Astrocyte (in vitro differentiated cells and primary cell): ENCODE results near the gene TMPRSS12. TPM values are rescaled to one million over a fixed set of nuclear protein-coding genes. Genes with fewer than 3 reads are reported as not detected.
"Not testable (repeated sequence)": the region's sequence is repeated elsewhere in the genome, so short reads cannot be mapped to it uniquely, and the experiment has no call there.

ENCODE experiments used
- DNase-seq: peaks from one replicate; pipeline ENCODE4 v3.0.0-alpha.2; 2010; ENCODE audit warnings: low read depth
- FAIRE-seq: peaks from 2 replicates; lab custom pipeline; 2011; peaks lifted over from hg19 to GRCh38; lab: Jason Lieb, UNC
- H2AFZ ChIP-seq: 2 replicates; pipeline ENCODE4 v1.6.0; 2012; ENCODE audit warnings: low read depth, low read length, inconsistent platforms
- H3K27ac ChIP-seq: 2 replicates; pipeline ENCODE4 v1.5.1; 2011; ENCODE audit warnings: low read depth, low read length, inconsistent platforms
- H3K27me3 ChIP-seq: 2 replicates; pipeline ENCODE4 v1.6.0; 2011; ENCODE audit warnings: low read length, inconsistent platforms; ENCODE audit not compliant: insufficient read depth
- H3K36me3 ChIP-seq: 2 replicates; pipeline ENCODE4 v1.5.1; 2011; ENCODE audit warnings: low read length, inconsistent platforms; ENCODE audit not compliant: insufficient read depth
- H3K4me1 ChIP-seq: 2 replicates; pipeline ENCODE4 v1.5.1; 2011; ENCODE audit warnings: low read length, inconsistent platforms; ENCODE audit not compliant: insufficient read depth
- H3K4me2 ChIP-seq: 2 replicates; pipeline ENCODE4 v1.6.0; 2012; ENCODE audit warnings: low read length, inconsistent platforms
- H3K4me3 ChIP-seq: 2 replicates; pipeline ENCODE4 v1.5.1; 2011; ENCODE audit warnings: low read depth, mild to moderate bottlenecking, low read length, inconsistent platforms; ENCODE audit not compliant: insufficient read depth
- H3K79me2 ChIP-seq: 2 replicates; pipeline ENCODE4 v1.6.0; 2012; ENCODE audit warnings: mild to moderate bottlenecking, low read length, inconsistent platforms; ENCODE audit not compliant: insufficient read depth
- H3K9ac ChIP-seq: 2 replicates; pipeline ENCODE4 v1.6.0; 2012; ENCODE audit warnings: mild to moderate bottlenecking, low read length, inconsistent platforms
- H3K9me3 ChIP-seq: 2 replicates; pipeline ENCODE4 v1.5.1; 2012; ENCODE audit warnings: low read depth, mild to moderate bottlenecking, low read length, inconsistent platforms; ENCODE audit not compliant: insufficient read depth
- H4K20me1 ChIP-seq: 2 replicates; pipeline ENCODE4 v1.6.0; 2012; ENCODE audit warnings: low read length, inconsistent platforms; ENCODE audit not compliant: insufficient read depth
- H3K27ac Mint-ChIP-seq: one replicate; pipeline ENCODE4 v1.8.0; 2021; ENCODE audit warnings: mild to moderate bottlenecking, mixed read lengths; ENCODE audit not compliant: unreplicated experiment
- H3K27me3 Mint-ChIP-seq: one replicate; pipeline ENCODE4 v1.8.0; 2021; ENCODE audit warnings: low read depth, mixed read lengths; ENCODE audit not compliant: unreplicated experiment
- H3K36me3 Mint-ChIP-seq: one replicate; pipeline ENCODE4 v1.8.0; 2021; ENCODE audit warnings: low read depth, mixed read lengths; ENCODE audit not compliant: unreplicated experiment
- H3K4me1 Mint-ChIP-seq: one replicate; pipeline ENCODE4 v1.8.0; 2021; ENCODE audit warnings: low read depth, mixed read lengths; ENCODE audit not compliant: unreplicated experiment
- H3K4me3 Mint-ChIP-seq: one replicate; pipeline ENCODE4 v1.8.0; 2021; ENCODE audit warnings: mild to moderate bottlenecking, moderate library complexity, mixed read lengths; ENCODE audit not compliant: unreplicated experiment
- H3K9me3 Mint-ChIP-seq: one replicate; pipeline ENCODE4 v1.8.0; 2021; ENCODE audit warnings: mild to moderate bottlenecking, mixed read lengths; ENCODE audit not compliant: unreplicated experiment
- CTCF ChIP-seq: IDR thresholded peaks from 2 replicates; pipeline ENCODE4 v1.5.1; 2011; ENCODE audit warnings: low read depth, mild to moderate bottlenecking, inconsistent platforms, low read length, moderate library complexity; ENCODE audit not compliant: insufficient read depth
- EZH2 ChIP-seq: IDR thresholded peaks from 2 replicates; pipeline ENCODE4 v1.6.1; 2012; ENCODE audit warnings: mild to moderate bottlenecking, low read length, inconsistent platforms; ENCODE audit not compliant: insufficient read depth
- total RNA-seq: library from RNA; stranded (reverse); gene quantifications from 2 replicates; pipeline ENCODE4 v1.2.1, GENCODE V29; 2021

Gene TMPRSS12
- total RNA-seq, 1 donor from 2014 or later = not detected

DNA sequence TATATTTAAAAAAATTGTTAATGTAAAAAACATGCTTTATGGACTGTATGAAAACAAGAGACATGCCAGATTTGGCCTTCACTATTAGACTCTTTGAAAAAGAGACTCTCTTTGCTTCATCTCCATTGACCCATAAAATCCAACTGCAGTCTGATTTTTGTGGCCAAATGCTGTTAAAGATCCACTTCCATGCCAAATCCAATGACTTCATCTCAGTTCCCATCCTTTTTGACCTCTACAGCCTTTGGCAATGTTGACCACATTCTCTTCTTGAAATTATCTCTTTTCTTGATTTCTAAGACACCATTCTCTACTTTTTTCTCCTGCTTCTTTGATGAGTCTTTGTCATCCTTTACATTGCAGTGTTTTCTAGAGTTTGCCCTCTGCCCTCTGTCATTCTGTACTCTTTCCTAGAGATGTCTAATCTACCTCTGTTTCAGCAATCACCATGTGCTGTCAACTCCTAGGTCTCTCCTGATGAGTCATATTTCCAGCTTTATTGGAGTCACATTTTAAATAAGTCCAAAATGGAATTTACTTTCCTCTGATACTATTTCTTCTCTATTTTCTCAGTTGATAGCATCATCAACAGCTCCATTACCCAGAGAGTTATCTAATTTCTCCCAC is 2.4 kb downstream of the TMPRSS12 start:
- Histone ChIP-seq H3K4me3 (no peak overlapping the region), H3K4me2 (no peak overlapping the region), H3K79me2 (no peaks in the 10 kb centered on the region), H3K9ac (no peak overlapping the region), H4K20me1 (no peaks in the 10 kb centered on the region), H3K27ac (no peak overlapping the region), H3K9me3 (peaks cover 3% of the 10 kb centered on the region), H3K36me3 (no peaks in the 10 kb centered on the region), H3K27me3 (no peaks in the 10 kb centered on the region), H3K4me1 (no peaks in the 10 kb centered on the region), H2AFZ (no peak overlapping the region)
- no peak overlapping the region for H3K27ac Mint-ChIP-seq
- FAIRE-seq (no peak), DNase-seq (no peak)
- H3K4me3 Mint-ChIP-seq = no peak overlapping the region
- peaks cover 9% of the 10 kb centered on the region for H3K9me3 Mint-ChIP-seq
- peaks cover 4% of the 10 kb centered on the region for H3K4me1 Mint-ChIP-seq
- TF ChIP-seq EZH2 (no peak), CTCF (no peak)
- peaks cover 5% of the 10 kb centered on the region for H3K36me3 Mint-ChIP-seq
- H3K27me3 Mint-ChIP-seq = no peaks in the 10 kb centered on the region

GRCh38 chr12:50848963-50849362 is 6.2 kb downstream of the TMPRSS12 start:
- no peak for TF ChIP-seq EZH2
- TF ChIP-seq CTCF = no peak
- no peaks in the 10 kb centered on the region for H3K27me3 Mint-ChIP-seq
- Histone ChIP-seq H3K27me3 (peaks cover 8% of the 10 kb centered on the region), H3K9ac (no peak overlapping the region), H3K4me1 (no peaks in the 10 kb centered on the region), H3K9me3 (no peaks in the 10 kb centered on the region), H4K20me1 (no peaks in the 10 kb centered on the region), H2AFZ (no peak overlapping the region), H3K79me2 (no peaks in the 10 kb centered on the region), H3K4me2 (no peak overlapping the region), H3K36me3 (no peaks in the 10 kb centered on the region), H3K4me3 (no peak overlapping the region), H3K27ac (no peak overlapping the region)
- peaks cover 2% of the 10 kb centered on the region for H3K9me3 Mint-ChIP-seq
- no peak for FAIRE-seq
- no peak for DNase-seq
- H3K4me3 Mint-ChIP-seq = no peak overlapping the region
- peaks cover 4% of the 10 kb centered on the region for H3K4me1 Mint-ChIP-seq
- H3K27ac Mint-ChIP-seq = no peak overlapping the region
- peaks cover 2% of the 10 kb centered on the region for H3K36me3 Mint-ChIP-seq

- H3K27me3 ChIP-seq, H3K4me3 Mint-ChIP-seq, H4K20me1 ChIP-seq, H3K4me1 Mint-ChIP-seq, H3K36me3 Mint-ChIP-seq, H3K36me3 ChIP-seq, FAIRE-seq, DNase-seq, H3K4me1 ChIP-seq, H3K27me3 Mint-ChIP-seq, H3K27ac ChIP-seq, H3K9me3 Mint-ChIP-seq, H2AFZ ChIP-seq, H3K9me3 ChIP-seq, H3K4me3 ChIP-seq, H3K4me2 ChIP-seq, H3K79me2 ChIP-seq, H3K27ac Mint-ChIP-seq, H3K9ac ChIP-seq: not testable (repeated sequence)
Measured at GRCh38 chr12:50855218-50855617, 12.5 kb downstream of the TMPRSS12 start.

DNA sequence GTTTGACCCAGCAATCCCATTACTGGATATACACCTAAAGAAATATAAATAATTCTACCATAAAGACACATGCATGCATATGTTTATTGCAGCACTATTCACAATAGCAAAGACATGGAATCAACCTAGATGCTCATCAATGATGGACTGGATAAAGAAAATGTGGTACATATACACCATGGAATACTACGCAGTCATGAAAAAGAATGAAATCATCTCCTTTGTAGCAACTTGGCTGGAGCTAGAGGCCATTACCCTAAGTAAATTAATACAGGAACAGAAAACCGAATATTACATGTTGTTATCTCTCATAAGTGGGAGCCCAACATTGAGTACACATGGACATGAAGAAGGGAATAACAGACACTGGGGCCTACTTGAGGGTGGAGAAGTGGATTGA is 13.0 kb downstream of the TMPRSS12 start:
- H3K9me3 ChIP-seq, H2AFZ ChIP-seq, FAIRE-seq, H3K36me3 ChIP-seq, H3K27me3 ChIP-seq, H3K27ac Mint-ChIP-seq, H4K20me1 ChIP-seq, H3K4me3 Mint-ChIP-seq, H3K4me3 ChIP-seq, H3K4me1 ChIP-seq, H3K79me2 ChIP-seq, H3K9ac ChIP-seq, H3K27ac ChIP-seq, H3K4me1 Mint-ChIP-seq, H3K4me2 ChIP-seq, H3K27me3 Mint-ChIP-seq, H3K36me3 Mint-ChIP-seq, H3K9me3 Mint-ChIP-seq, DNase-seq: not testable (repeated sequence)
